ENCODE results near the gene BACH2. TPM values are rescaled to one million over a fixed set of nuclear protein-coding genes. Genes with fewer than 3 reads are reported as not detected.

The BACH2 gene
- total and polyA plus RNA-seq, 2 of the 8 experiments (the other 6 are each of a cell fraction or from before 2014, with no cell fraction given): 1.9 to 5.9 TPM

DNA sequence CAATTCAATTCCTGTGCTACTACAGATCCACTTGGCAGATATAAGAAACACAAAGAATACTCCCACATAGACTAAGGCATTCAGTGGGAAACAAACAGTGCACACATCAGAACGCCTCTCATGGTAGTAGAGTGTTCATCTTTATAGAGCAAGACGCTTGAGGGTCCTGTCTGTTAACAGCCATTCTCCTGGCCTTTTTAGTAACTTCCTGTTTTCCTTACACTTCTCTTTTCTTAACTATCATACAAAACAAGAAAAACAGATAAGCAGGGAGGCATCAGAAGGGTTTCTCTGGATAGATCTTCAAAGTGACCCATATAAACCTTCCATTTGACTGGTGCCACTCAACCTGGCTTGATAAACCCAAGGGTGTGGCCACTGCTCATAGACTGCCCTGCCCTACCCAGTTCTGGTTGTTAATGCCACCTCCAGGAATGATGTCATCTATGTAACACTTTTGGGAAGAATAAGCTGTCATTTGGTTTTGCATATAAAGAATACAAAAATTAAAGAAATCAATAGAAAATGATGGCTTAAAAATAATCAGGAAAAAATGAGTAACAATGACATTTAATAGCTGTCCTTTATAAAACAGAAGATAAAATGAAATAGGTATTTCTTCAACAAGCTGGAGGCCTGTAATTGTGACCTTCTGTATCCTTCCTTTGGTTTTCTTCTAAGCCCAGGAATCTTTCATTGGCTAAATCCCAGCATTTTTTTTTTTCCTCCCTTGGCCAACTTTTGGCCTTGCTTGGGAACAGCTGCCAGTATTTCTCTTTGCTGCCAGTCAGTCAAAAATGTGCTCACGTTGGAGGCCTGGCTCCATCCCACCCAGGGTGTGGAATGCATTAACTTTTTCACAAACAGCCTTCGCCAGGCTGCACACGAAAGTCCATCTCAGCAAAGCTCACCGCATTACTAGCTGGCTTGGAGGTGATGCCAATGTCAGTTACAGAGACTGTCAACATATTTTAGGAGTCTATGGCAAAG, 298.9 kb downstream of the BACH2 start:
- ChIA-PET POLR2A (ENCODE audit: partially characterized antibody) (interaction anchor here (0.7 kb wide), 1 partner anchor 72 kb away, joined by 4 read pairs; no protein-coding TSS in a partner anchor), CTCF (ENCODE audit: partially characterized antibody) (interaction anchor here (0.9 to 1.8 kb wide), 2 partner anchors 11 to 46 kb away, joined by 3 to 5 read pairs; no protein-coding TSS in a partner anchor)
- Histone ChIP-seq H2BK5ac (ENCODE audit: low read depth, low read length) (no peak overlapping the region), H3K4me3 (ENCODE audit: extremely low read depth in 1 of 4, insufficient read depth in 2 of 4, low read depth in 3 of 4, low read length in 4 of 4) (no peak overlapping the region), H3K4ac (replicated peaks; ENCODE audit: insufficient read length, low read depth, low read length) (no peak overlapping the region), H3K79me1 (ENCODE audit: low read depth, low read length) (no peaks in the 10 kb centered on the region), H3K4me2 (ENCODE audit: insufficient read depth in 1 of 2, low read depth in 2 of 2, low read length in 2 of 2) (no peak overlapping the region), H3K14ac (ENCODE audit: insufficient read length) (no peak overlapping the region), H4K8ac (ENCODE audit: extremely low read depth, insufficient read depth, low read length) (no peak overlapping the region), H3K4me1 (replicated peaks in 1 of 4; ENCODE audit: control insufficient read depth in 3 of 4, insufficient read depth in 4 of 4, low read length in 3 of 4) (peaks cover 0 to 2% (median 0%) of the 10 kb centered on the region in 4 experiments; a peak in 1 of 7 replicates), H2AFZ (ENCODE audit: low read length) (no peak overlapping the region), H3K23ac (ENCODE audit: insufficient read length) (no peak overlapping the region), H2AK5ac (ENCODE audit: low read depth, low read length) (no peak overlapping the region), H4K91ac (replicated peaks; ENCODE audit: insufficient read length, low read length) (no peak overlapping the region), H2BK120ac (replicated peaks; ENCODE audit: low read depth, low read length) (no peak overlapping the region), H3K9ac (replicated peaks in 1 of 4; ENCODE audit: extremely low read depth in 1 of 4, low read depth in 3 of 4, low read length in 3 of 4) (no peak overlapping the region), H4K20me1 (replicated peaks in 1 of 2; ENCODE audit: control insufficient read depth in 1 of 2, insufficient read depth in 2 of 2, low read length in 2 of 2) (no peaks in the 10 kb centered on the region), H3K56ac (replicated peaks; ENCODE audit: insufficient read length, low read depth, low read length) (no peak overlapping the region), H2BK12ac (ENCODE audit: low read depth, low read length) (no peak overlapping the region), H3K79me2 (ENCODE audit: control insufficient read depth in 1 of 2, insufficient read depth in 2 of 2, low read length in 2 of 2) (no peaks in the 10 kb centered on the region), H3K9me3 (ENCODE audit: insufficient read depth in 2 of 2, low read depth in 1 of 2, low read length in 1 of 2) (no peaks in the 10 kb centered on the region), H4K5ac (ENCODE audit: insufficient read length, low read depth, low read length) (no peak overlapping the region), H3K36me3 (ENCODE audit: control insufficient read depth in 2 of 4, insufficient read depth in 4 of 4, low read length in 3 of 4) (no peaks in the 10 kb centered on the region), H3K27ac (ENCODE audit: low read depth, low read length) (no peak overlapping the region), H3K23me2 (ENCODE audit: low read depth, low read length) (no peaks in the 10 kb centered on the region), H2BK15ac (ENCODE audit: low read length) (no peak overlapping the region), H3K18ac (ENCODE audit: extremely low read depth, low read length) (no peak overlapping the region), H3K27me3 (replicated peaks in 1 of 4; ENCODE audit: control insufficient read depth in 3 of 4, extremely low read depth in 1 of 4, insufficient read depth in 3 of 4, low read length in 3 of 4) (no peaks in the 10 kb centered on the region), H2BK20ac (ENCODE audit: low read length) (no peak overlapping the region)
- TF ChIP-seq SP1 (IDR thresholded peaks at IDR 0.05; ENCODE audit: low read depth, low read length): no peak
- no peak for TF ChIP-seq HDAC2 (IDR thresholded peaks at IDR 0.05; ENCODE audit: borderline replicate concordance in 1 of 2, low read depth in 2 of 2, low read length in 2 of 2)
- no peak for TF ChIP-seq POU5F1 (IDR thresholded peaks at IDR 0.05; ENCODE audit: low read depth, low read length)
- no peak for TF ChIP-seq CBX8 (IDR thresholded peaks at IDR 0.05; ENCODE audit: borderline replicate concordance, low read depth, low read length)
- TF ChIP-seq MAFK (IDR thresholded peaks at IDR 0.05; ENCODE audit: low read depth, low read length): no peak
- TF ChIP-seq GABPA (IDR thresholded peaks at IDR 0.05; ENCODE audit: borderline replicate concordance, insufficient read depth, low read length): no peak
- TF ChIP-seq POLR2A (IDR thresholded peaks at IDR 0.05; ENCODE audit: control extremely low read depth in 1 of 2, low read depth in 2 of 2, low read length in 2 of 2): no peak
- WGBS, 2 experiments (ENCODE audit: extremely low coverage in 1 of 2, insufficient coverage in 1 of 2, insufficient read length in 1 of 2, insufficient replicate concordance in 2 of 2, low coverage in 1 of 2, low lambda C conversion rate in 2 of 2, missing lambda C conversion rate in 1 of 2): 90% methylated on average over 6 of the region's 6 CpGs; no CpG with 5 or more reads in 1 of the 2 experiments
- no peak for DNase-seq (ENCODE audit: low read depth in 1 of 2, low spot score in 2 of 2)
- FAIRE-seq: no peak
